Stomach smooth muscle (tissue), 2 donors: ENCODE measurements around the gene TWF1.
A peak's percentile ranks its signal among the peaks of the same experiment; 100 is the strongest.
"Not testable (repeated sequence)": the region's sequence is repeated elsewhere in the genome, so short reads cannot be mapped to it uniquely, and the experiment has no call there.

Experiments used
- H3K27ac ChIP-seq: one replicate; pipeline ENCODE4 v1.7.0; 2013; ENCODE audit warnings: mild to moderate bottlenecking, low read length, inconsistent platforms
- H3K27me3 ChIP-seq, 2 donors: one replicate each; pipeline ENCODE4 v1.7.0; 2013; ENCODE audit warnings: low read length in 2 of 2; ENCODE audit not compliant: insufficient read depth in 2 of 2, control insufficient read depth in 1 of 2
- H3K36me3 ChIP-seq, 2 donors: one replicate each; pipeline ENCODE4 v1.7.0; 2013; ENCODE audit warnings: low read length in 2 of 2; ENCODE audit not compliant: control insufficient read depth in 2 of 2, insufficient read depth in 2 of 2
- H3K4me1 ChIP-seq: one replicate; pipeline ENCODE4 v1.7.0; 2013; ENCODE audit warnings: low read length; ENCODE audit not compliant: control insufficient read depth, insufficient read depth
- H3K4me3 ChIP-seq, 2 donors: one replicate each; pipeline ENCODE4 v1.7.0; 2013; ENCODE audit warnings: low read length in 2 of 2
- H3K9ac ChIP-seq, 2 donors: one replicate each; pipeline ENCODE4 v1.7.0; 2013; ENCODE audit warnings: low read length in 2 of 2, mild to moderate bottlenecking in 1 of 2
- H3K9me3 ChIP-seq, 2 donors: one replicate each; pipeline ENCODE4 v1.7.0; 2013; ENCODE audit warnings: low read length in 2 of 2; ENCODE audit not compliant: control insufficient read depth in 2 of 2
- donor health status: healthy.
- donor health status: Pancreatic carcinoma.

The TWF1 gene

DNA sequence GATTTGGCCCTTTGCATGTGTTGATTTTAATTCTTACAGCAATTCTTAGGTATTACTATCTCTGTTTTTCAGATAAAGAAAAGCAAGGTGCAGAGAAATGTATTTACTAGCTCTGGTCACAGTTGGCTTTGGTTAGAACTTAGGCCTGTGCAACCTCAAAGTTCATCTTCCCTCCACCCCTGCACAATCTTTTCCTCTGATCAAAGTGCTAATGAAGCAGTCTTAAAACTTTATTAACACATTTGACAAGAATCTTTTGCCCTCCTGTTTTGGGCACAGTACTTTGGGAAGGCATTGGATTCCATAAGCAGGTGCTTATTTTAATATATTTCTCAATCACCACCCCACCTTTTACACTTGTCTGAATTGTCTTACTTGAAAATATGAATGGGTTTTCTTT lies 44.6 kb downstream of the TWF1 start:
- Histone ChIP-seq H3K4me1 (peaks cover 7% of the 10 kb centered on the region), H3K4me3 (no peak overlapping the region), H3K27me3 (no peaks in the 10 kb centered on the region), H3K9ac (no peak overlapping the region), H3K36me3 (no peaks in the 10 kb centered on the region), H3K9me3 (no peaks in the 10 kb centered on the region), H3K27ac (no peak overlapping the region)

GRCh38 chr12:43760396-43760795 lies 45.7 kb downstream of the TWF1 start:
- H3K9me3 ChIP-seq: no peaks in the 10 kb centered on the region
- H3K4me1 ChIP-seq: peaks cover 7% of the 10 kb centered on the region
- no peaks in the 10 kb centered on the region for H3K36me3 ChIP-seq
- H3K27ac ChIP-seq: no peak overlapping the region
- no peak overlapping the region for H3K9ac ChIP-seq
- H3K4me3 ChIP-seq: peak overlapping the region in 1 of 2 donors; percentile 94
- no peaks in the 10 kb centered on the region for H3K27me3 ChIP-seq

DNA sequence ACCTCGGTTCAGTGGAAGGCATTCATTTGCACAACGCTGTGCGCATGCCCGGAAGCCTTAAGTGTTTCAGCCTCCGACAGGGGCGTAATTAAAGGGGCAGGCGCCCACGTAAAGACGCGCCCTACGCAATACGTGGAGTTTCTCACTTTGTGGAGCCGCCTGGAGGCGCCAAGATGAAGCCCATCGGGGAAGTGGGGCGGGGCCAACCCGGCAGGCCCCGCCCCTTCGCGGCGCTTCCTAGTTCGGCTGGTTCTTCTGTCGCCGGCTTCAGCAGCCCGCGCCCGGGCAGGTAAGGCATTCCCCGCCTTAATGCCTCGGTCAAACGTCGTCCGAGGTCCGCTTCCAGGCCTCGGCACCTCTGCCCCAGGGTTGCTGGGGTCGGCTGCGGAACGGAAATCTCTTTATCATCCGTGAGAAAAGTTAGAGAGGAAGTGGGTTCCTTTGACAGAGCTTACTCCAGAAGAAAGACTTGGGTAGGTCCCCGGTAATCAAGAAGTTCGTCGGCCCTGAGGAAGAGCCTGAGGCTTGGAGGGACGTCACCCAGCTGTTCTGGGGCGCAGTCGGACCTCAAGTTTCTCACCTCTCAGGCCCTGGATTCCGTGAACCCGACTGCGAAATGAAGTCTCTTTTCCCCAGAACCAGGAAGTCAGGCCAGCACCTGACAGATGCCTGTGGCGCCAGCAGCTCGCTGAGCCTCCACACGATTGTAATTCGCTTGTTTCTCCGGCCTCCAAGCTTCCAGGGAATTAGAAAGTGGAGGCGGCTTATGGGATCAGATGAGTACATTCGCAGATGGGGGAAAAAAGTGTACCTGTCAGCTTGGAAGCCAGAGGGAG lies 47.2 kb downstream of the TWF1 start, which contains the start of the genes IRAK4 and PUS7L:
Gene IRAK4, plus strand, starts transcription at position 224 of the 836 bp plus-strand sequence. CDS start 9,161 bp downstream, outside the sequence.
Gene PUS7L, minus strand, starts transcription at position 63 of the 836 bp plus-strand sequence. CDS start 3,545 bp downstream, outside the sequence.
- H3K4me3 ChIP-seq: peak within 1 kb of the TSS; percentile 86 to 94
- H3K4me1 ChIP-seq: peaks cover 7% of the 10 kb centered on the region
- no peaks in the 10 kb centered on the region for H3K9me3 ChIP-seq
- H3K9ac ChIP-seq: peak within 1 kb of the TSS; percentile 88 to 97
- peak within 1 kb of the TSS; percentile 73 for H3K27ac ChIP-seq
- peaks cover 0 to 5% of the 10 kb centered on the region in 2 donors for H3K36me3 ChIP-seq
- no peaks in the 10 kb centered on the region for H3K27me3 ChIP-seq

DNA sequence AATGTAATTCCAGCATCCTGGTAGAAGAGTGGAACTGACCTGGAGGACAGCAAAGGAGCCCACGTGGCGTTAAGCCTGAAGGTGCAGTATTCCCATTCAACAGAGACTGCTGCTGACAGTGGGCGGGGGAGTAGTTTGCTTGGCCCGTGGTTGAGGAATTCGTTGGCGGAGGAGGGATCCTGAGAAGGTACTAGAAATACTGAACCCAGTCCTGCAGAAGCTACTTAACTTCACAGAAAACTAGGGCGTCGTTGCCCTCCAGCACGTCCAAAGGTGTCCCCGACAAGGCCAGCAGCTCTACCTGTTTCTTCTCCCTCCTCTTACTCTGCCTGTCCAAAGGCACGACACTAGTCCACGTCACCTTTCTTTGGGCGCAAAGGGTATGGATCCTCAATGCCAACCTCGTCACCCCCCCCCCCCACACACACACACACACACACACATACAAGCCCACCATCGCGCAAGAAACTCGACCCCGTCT lies 47.8 kb downstream of the TWF1 start:
- Histone ChIP-seq H3K9ac (peak overlapping the region; percentile 79 to 97), H3K9me3 (no peaks in the 10 kb centered on the region), H3K4me3 (peak overlapping the region; percentile 86 to 94), H3K36me3 (peaks cover 0 to 5% of the 10 kb centered on the region in 2 donors), H3K27ac (peak overlapping the region; percentile 42), H3K27me3 (no peaks in the 10 kb centered on the region), H3K4me1 (peaks cover 7% of the 10 kb centered on the region)

- Histone ChIP-seq H3K9me3 (no peaks in the 10 kb centered on the region), H3K9ac (no peak overlapping the region), H3K4me3 (no peak overlapping the region), H3K36me3 (peaks cover 0 to 5% of the 10 kb centered on the region in 2 donors), H3K27me3 (no peaks in the 10 kb centered on the region), H3K4me1 (peaks cover 5% of the 10 kb centered on the region), H3K27ac (no peak overlapping the region)
These were observed 52.1 kb downstream of the TWF1 start for GRCh38 chr12:43754015-43754414.

DNA sequence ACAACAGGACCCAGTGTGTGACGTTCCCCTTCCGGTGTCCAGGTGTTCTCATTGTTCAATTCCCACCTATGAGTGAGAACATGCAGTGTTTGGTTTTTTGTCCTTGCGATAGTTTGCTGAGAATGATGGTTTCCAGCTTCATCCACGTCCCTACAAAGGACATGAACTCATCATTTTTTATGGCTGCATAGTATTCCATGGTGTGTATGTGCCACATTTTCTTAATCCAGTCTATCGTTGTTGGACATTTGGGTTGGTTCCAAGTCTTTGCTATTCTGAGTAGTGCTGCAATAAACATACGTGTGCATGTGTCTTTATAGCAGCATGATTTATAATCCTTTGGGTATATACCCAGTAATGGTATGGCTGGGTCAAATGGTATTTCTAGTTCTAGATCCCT lies 54.8 kb downstream of the TWF1 start:
- not testable (repeated sequence) for H3K9ac ChIP-seq, H3K4me3 ChIP-seq, H3K27ac ChIP-seq

DNA sequence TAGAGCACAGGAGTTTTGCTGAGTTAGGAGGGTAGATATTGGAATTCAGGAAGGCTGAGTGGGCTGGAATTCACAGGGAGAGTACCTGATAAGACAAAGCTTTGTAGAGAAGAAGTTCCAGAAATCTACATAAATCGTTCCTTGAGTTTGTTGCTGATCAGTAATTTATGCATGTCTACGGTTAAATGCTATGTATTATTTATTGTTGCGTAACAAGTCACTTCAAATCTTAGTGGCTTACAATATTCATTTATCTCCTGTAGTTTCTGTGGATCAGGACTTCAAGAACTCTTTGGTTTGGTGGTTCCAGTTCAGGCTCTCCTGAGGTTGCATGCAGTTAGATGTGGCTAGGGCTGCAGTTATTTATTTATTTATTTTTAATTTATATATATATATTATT lies 55.3 kb downstream of the TWF1 start:
- no peak overlapping the region for H3K9ac ChIP-seq
- no peaks in the 10 kb centered on the region for H3K9me3 ChIP-seq
- H3K4me3 ChIP-seq: no peak overlapping the region
- no peak overlapping the region for H3K27ac ChIP-seq
- no peaks in the 10 kb centered on the region for H3K27me3 ChIP-seq
- H3K4me1 ChIP-seq: no peaks in the 10 kb centered on the region
- H3K36me3 ChIP-seq: peaks cover 0 to 5% of the 10 kb centered on the region in 2 donors

More for the DNA sequence above, 54.8 kb downstream of the TWF1 start:
- not testable (repeated sequence) for H3K36me3 ChIP-seq, H3K27me3 ChIP-seq, H3K9me3 ChIP-seq, H3K4me1 ChIP-seq

DNA sequence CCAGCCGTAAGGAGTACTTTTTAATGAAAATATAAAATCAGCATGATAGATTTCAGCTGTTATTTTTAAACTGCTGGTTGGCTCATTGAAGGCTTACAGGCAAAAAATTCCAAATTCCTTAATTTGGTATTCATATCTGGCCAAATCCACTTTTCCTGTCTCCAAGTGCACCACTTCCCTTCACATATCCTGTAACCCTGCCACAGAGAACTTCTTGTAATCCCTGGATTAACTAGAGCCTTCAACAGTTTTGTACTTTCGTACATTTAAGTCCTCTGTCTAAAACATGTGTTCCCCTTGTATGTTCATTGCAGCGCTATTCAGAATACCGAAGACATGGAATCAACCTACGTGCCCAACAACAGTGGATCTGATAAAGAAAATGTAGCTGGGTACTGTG lies 57.1 kb downstream of the TWF1 start:
- Histone ChIP-seq H3K9ac (no peak overlapping the region), H3K27ac (no peak overlapping the region), H3K36me3 (peaks cover 0 to 6% of the 10 kb centered on the region in 2 donors), H3K4me1 (no peaks in the 10 kb centered on the region), H3K4me3 (no peak overlapping the region), H3K9me3 (no peaks in the 10 kb centered on the region), H3K27me3 (no peaks in the 10 kb centered on the region)

- Histone ChIP-seq H3K27ac (no peak overlapping the region), H3K36me3 (peaks cover 0 to 6% of the 10 kb centered on the region in 2 donors), H3K9ac (no peak overlapping the region), H3K9me3 (no peaks in the 10 kb centered on the region), H3K27me3 (no peaks in the 10 kb centered on the region), H3K4me1 (no peaks in the 10 kb centered on the region), H3K4me3 (no peak overlapping the region)
These were observed 61.3 kb downstream of the TWF1 start for GRCh38 chr12:43744826-43745225.
